Activated CD8-positive, alpha-beta memory T cell treated with anti-CD3 and anti-CD28 coated beads for 48 hours (primary cell): ENCODE results near the gene LMAN2.

ENCODE experiments used
- DNase-seq, 3 experiments: peaks; one replicate each; pipeline ENCODE4 v3.0.0-alpha.2; 2020; ENCODE audit warnings: low read depth in 2 of 3, low spot score in 2 of 3

The LMAN2 gene

GRCh38 chr5:177290816-177291596 lies 60.5 kb downstream of the LMAN2 start:
- no peak for DNase-seq

- DNase-seq, result no peak
These were observed 63.3 kb downstream of the LMAN2 start for GRCh38 chr5:177288191-177288590.
